GM04504 (cell line): Measurements from ENCODE around the gene ALS2CL.

Experiments
- DNase-seq: peaks from one replicate; pipeline ENCODE4 v3.0.0-alpha.2; 2012; ENCODE audit warnings: low read depth

Gene ALS2CL

GRCh38 chr3:46664188-46664970 is 29.1 kb downstream of the ALS2CL start:
- DNase-seq, result no peak

- DNase-seq, result no peak
Measured at GRCh38 chr3:46663591-46664135, 29.8 kb downstream of the ALS2CL start.

GRCh38 chr3:46662771-46663551 is 30.5 kb downstream of the ALS2CL start:
- DNase-seq, result peak; percentile 36

GRCh38 chr3:46661776-46662766 is 31.4 kb downstream of the ALS2CL start:
- DNase-seq, result no peak

GRCh38 chr3:46660543-46661523 is 32.6 kb downstream of the ALS2CL start:
- no peak for DNase-seq

GRCh38 chr3:46660003-46660402 is 33.5 kb downstream of the ALS2CL start:
- DNase-seq, result no peak

GRCh38 chr3:46659285-46659684 is 34.2 kb downstream of the ALS2CL start:
- DNase-seq, result no peak

GRCh38 chr3:46656778-46657556 is 36.5 kb downstream of the ALS2CL start:
- no peak for DNase-seq

- DNase-seq, result no peak
Measured at GRCh38 chr3:46655271-46655670, 38.2 kb downstream of the ALS2CL start.

GRCh38 chr3:46651084-46651483 is 42.4 kb downstream of the ALS2CL start:
- no peak for DNase-seq

GRCh38 chr3:46649436-46649835 is 44.0 kb downstream of the ALS2CL start:
- DNase-seq, result no peak

- DNase-seq, result no peak
Measured at GRCh38 chr3:46648096-46648495, 45.4 kb downstream of the ALS2CL start.

GRCh38 chr3:46646700-46647099 is 46.8 kb downstream of the ALS2CL start:
- peak; percentile 67 for DNase-seq

GRCh38 chr3:46643701-46644100 is 49.8 kb downstream of the ALS2CL start:
- DNase-seq, result no peak

- DNase-seq, result no peak
Measured at GRCh38 chr3:46642971-46643370, 50.5 kb downstream of the ALS2CL start.

- DNase-seq, result no peak
Measured at GRCh38 chr3:46640927-46641326, 52.6 kb downstream of the ALS2CL start.

- DNase-seq, result no peak
Measured at GRCh38 chr3:46639221-46639620, 54.3 kb downstream of the ALS2CL start.

- no peak for DNase-seq
Measured at GRCh38 chr3:46634856-46635255, 58.6 kb downstream of the ALS2CL start.

GRCh38 chr3:46632792-46633191 is 60.7 kb downstream of the ALS2CL start:
- no peak for DNase-seq
